TTC549 (cell line): Measurements from ENCODE around the gene CETN2.
"Not testable (repeated sequence)": the region's sequence is repeated elsewhere in the genome, so short reads cannot be mapped to it uniquely, and the experiment has no call there.

Experiments
- FAIRE-seq: peaks from 2 replicates; lab custom pipeline; 2012; peaks lifted over from hg19 to GRCh38; lab: Jason Lieb, UNC

The CETN2 gene

GRCh38 chrX:152830312-152831305 is at the start of gene CETN2, which contains the start of gene NSDHL:
TSS of gene CETN2 (minus strand) at chrX:152830757. CDS start at chrX:152830710, 47 bp downstream.
TSS of gene NSDHL (plus strand) at chrX:152831063. CDS start at chrX:152846325, 15,262 bp downstream.
- peak; percentile 37 for FAIRE-seq

GRCh38 chrX:152878976-152879755 is 48.6 kb upstream of the CETN2 start:
- FAIRE-seq: no peak

DNA sequence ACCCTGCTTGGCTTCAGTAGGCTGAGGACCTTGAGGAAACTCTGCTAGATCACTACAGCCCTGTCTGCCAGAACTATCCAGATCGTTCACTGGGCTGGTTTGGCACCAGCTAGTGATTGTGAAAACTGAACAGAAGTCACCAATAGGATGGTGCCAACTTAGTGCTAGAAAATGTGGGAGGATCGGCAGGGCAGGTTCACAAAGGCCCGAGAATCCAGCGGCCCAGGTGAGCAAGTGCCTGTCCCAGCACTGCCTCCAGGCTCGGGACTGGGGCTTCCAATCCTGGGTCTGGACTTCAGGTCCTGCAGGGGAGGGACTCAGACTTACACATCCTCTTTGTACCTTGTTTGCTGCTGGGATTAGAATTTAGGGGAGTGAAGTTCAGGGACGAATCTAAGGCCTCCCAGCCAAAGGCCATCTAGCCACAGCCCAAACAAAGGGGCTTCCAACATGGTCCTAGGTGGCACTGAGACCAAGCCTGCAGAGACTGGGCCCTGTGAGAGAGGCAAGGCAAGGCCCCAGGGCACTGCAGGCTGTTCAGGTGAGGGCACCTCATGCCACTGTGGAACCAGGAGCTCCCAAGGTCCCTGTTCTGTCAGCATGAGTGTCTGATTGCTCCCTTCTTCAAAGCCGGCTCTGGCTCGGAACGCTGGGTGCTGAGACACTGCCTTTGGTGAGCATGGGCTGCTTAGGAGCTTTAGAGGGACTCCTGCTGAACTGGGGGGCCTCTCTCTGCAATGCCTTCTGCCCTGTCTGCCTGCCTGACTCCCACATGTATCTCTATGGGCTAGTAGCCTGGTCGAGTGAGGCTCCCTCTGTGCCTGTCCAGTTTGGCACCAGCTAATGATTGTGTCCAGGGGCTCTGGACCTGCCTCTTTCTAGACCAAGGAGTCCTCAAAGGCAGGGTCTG is 46.6 kb upstream of the CETN2 start:
- FAIRE-seq: no peak

DNA sequence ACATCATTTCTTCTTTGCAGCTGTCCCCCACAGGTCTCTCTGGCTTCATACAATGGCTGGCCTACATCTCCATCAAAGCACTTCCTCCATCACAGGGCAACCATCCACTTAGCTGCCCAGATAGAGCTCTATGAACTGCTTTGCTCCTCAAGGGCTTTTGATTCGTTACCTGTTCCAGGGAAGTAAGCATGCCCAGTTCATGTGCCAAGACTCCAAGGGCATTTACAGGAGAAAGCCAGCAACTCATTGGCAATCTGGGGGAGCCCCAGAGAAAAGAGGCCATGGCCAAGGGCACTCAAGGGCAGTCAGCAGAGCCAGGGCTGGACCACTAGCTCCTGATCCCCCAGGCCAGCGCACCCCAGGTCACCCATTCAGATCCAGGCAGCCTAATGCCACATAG is 42.8 kb upstream of the CETN2 start:
- FAIRE-seq: no peak

- FAIRE-seq: no peak
Measured at GRCh38 chrX:152872522-152872921, 42.0 kb upstream of the CETN2 start.

- FAIRE-seq: no peak
Measured at GRCh38 chrX:152871260-152871659, 40.7 kb upstream of the CETN2 start.

DNA sequence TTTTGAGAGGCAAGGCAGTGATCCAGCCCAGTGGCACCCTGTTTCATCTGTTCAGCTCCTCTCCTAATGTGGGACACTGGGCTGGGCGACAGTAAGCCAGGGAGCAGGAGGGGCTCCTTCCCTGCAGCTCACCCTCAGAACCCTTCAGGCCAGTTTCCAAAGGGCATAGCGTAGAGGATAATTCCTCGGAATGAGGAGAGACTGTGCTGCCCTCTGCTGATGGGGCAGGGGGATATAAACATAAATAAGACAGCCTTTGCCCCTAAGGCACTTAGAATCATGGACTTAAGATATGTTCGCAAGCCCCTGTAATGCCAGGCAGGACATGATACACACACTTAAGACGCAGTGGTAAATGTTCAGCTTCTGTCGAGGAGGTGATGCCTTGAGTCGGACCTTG is 39.4 kb upstream of the CETN2 start:
- no peak for FAIRE-seq

GRCh38 chrX:152866386-152866785 is 35.8 kb upstream of the CETN2 start:
- no peak for FAIRE-seq

DNA sequence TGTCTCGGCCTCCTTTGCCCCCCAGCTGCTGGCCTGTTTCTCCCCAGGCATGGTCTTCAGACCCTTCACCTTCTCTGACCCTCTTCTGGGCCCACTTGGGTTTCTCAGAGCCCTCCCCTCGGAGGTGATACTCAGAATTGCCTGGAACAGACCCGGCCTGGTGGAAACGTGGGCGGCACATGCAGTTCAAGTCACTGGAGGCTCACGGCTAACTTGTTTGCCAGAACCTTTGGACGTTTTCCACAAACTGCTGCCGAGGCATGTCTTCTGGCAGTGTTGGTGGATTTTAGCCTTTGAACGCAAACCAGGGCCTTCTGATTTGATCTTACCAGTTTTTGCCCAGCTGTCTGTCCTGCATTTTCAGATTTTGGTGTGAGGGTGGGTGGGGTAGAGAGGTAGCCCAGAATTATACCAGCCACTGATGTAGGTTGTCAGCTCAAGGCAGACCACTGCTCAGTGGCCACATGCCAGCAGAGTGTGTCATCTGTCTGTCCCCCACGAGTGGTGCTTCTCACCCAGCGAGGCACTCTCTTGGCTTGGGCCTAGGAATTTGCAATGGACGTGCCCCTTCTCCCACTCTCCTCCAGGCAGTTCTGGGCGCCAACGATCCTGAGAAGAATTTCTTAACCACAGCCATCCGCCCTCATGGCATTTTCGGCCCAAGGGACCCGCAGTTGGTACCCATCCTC is 34.8 kb upstream of the CETN2 start:
- FAIRE-seq: no peak

GRCh38 chrX:152861826-152862225 is 31.3 kb upstream of the CETN2 start:
- no peak for FAIRE-seq

GRCh38 chrX:152861116-152861515 is 30.6 kb upstream of the CETN2 start:
- FAIRE-seq: no peak

GRCh38 chrX:152853986-152854385 is 23.4 kb upstream of the CETN2 start:
- no peak for FAIRE-seq

GRCh38 chrX:152850465-152850864 is 19.9 kb upstream of the CETN2 start:
- no peak for FAIRE-seq

- no peak for FAIRE-seq
Measured at GRCh38 chrX:152847281-152847680, 16.7 kb upstream of the CETN2 start.

DNA sequence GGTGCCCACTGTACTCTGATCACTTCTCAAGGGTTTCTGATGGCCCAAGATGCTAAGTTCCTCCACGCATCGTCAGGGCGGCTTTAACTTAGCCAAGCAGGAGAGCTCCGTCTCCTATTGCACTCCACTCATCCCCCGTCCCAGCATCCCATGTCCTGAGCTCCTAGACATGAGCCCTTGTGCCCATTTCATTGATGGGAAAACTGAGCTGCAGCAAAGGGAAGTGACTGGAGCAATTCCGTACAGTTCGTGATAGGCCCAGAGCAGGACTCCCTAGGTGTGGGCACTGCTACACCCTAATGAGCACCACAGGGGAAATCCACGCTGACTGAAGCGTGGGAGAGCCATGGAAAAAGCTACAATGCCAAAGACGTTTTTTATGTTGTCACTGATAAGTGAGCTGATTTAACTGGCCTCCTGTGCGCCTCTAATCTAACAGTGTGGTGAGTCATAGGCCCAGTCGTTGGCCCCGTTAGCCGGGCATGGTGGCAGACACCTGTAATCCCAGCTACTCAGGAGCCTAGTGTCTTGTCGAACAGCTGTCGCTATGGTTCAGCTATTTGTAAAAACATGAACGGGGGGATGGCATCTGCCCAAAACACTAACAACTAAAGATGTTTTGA is 15.2 kb upstream of the CETN2 start:
- no peak for FAIRE-seq

DNA sequence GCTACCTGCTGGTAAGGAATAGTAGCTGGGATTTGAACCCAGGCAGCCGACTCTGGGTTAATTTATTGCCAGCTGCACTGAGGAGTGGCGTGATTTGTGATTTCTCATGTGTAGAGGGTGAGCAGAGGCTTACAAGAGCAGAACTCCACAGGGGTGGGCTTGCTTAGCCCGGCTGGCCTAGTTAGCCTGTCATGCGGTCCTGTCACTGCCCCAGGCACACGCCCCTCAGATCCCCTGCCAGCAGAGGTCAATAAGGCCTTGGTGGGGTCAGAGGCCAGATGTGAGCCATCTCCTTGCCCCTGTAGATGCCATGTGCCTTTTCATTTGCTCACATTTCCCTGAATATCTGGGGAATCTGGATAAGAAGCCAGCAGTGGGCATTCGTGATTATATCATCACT is 13.7 kb upstream of the CETN2 start:
- no peak for FAIRE-seq

- no peak for FAIRE-seq
Measured at GRCh38 chrX:152843852-152844251, 13.3 kb upstream of the CETN2 start.

- no peak for FAIRE-seq
Measured at GRCh38 chrX:152842772-152843338, 12.3 kb upstream of the CETN2 start.

DNA sequence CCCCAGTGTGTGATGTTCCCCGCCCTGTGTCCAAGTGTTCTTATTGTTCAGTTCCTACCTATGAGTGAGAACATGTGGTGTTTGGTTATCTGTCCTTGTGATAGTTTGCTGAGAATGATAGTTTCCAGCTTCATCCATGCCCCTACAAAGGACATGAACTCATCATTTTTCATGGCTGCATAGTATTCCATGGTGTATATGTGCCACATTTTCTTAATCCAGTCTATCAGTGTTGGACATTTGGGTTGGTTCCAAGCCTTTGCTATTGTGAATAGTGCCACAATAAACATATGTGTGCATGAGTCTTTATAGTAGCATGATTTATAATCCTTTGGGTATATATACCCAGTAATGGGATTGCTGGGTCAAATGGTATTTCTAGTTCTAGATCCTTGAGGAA is 4.9 kb upstream of the CETN2 start:
- FAIRE-seq: not testable (repeated sequence)

- FAIRE-seq: no peak
Measured at GRCh38 chrX:152833378-152833777, 2.8 kb upstream of the CETN2 start.

DNA sequence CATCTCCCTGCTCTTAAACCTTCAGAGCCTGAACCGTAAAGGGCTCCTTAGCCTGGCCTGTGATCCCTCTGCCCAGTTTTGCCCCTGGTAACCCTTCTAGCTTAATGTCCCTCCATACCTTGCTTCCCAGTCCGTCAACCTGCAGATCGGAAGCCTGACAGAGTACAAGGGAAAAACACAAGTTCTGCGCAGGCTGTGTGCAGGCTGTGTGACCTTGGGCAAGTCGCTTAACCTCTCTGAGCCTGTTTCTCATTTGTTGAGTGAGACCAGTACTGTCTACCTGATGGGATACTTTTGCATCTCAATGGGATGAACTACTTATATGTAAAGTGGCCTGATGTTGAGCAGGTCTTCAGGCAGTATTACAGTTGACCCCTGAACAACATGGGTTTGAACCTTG is 2.0 kb upstream of the CETN2 start:
- no peak for FAIRE-seq
